GM18526 (cell line): Measurements from ENCODE around the gene OTOP2.

Experiments
- POLR2A ChIP-seq: IDR thresholded peaks from 3 replicates; pipeline ENCODE4 v1.6.1; 2011; ENCODE audit not compliant: insufficient read length; ENCODE audit errors: extremely low read depth

The OTOP2 gene

DNA sequence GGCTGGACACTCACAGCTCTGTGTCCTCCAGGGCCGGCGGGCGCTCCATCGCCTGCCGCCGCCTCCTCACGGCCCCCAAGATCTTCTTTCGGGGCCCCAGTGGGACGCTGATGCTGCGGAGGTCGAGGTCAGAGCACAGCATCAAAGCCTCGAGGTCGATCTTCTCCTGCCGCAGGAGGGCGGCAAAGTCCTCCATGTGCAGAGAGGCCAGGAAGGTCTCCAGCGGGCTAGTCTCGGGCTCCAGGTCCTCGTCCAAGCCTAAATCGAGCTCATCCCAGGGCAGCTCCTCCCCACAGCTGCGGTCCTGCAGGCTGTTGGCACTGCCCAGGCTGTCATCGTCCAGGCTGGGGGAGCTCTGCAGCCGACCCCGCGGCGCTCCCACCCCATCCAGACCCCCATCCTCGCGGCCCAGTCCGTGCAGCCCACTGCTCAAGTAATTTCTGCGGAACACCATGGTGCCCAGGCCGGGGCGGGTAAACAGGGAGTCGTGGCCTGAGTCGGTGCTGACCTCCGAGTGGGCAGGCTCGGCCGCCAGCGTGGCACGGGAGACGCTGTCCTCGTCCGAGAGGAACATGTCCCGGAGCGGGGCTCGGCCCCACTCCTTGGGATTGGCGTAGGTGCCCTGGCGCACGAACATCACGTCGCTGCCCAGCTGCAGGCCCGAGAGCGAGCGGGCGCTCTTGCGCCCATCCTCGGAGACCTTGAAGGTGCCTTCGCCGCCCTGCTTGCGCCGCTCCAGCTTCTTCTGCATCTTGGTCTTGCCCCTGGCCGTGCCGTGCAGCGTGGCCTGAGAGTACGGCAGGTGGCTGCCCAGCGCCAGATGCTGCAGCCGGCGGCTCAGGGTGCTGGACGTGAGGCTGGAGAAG, 4.4 kb upstream of the OTOP2 start:
- no peak for TF ChIP-seq POLR2A

DNA sequence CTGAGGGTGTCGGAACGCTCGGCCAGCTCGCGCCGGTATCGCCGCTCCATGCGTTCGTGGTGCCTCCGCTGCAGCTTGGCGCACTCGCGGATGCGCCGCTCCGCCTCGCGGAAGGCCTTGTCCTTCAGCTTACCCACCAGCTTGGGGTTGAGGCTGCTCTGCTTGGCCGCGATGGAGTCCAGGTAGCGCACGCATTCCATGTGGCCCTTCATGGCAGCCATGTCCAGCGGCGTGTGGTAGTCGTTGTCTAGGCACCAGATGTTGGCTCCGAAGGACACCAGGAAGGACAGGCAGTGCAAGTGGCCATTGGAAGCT, 3.8 kb upstream of the OTOP2 start:
- TF ChIP-seq POLR2A = no peak

DNA sequence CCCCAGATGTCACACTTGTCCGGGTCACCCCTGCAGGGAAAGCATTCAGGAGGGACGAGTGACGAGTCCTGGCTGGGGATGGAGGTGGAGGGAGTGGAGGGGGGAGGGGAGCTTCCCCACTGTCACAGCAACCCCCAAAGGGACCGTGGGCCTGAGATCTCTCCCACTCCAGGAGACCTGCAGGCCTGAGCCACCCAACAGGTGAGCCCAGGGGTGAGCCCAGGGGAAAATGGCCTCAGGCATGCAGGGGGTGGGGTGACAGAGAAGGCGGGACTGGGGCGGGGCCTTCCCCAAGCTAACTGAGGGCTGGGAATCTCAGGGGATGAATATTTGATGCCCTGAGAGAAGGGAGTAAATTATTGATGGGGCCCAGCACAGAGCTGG, 3.4 kb upstream of the OTOP2 start:
- TF ChIP-seq POLR2A = no peak

DNA sequence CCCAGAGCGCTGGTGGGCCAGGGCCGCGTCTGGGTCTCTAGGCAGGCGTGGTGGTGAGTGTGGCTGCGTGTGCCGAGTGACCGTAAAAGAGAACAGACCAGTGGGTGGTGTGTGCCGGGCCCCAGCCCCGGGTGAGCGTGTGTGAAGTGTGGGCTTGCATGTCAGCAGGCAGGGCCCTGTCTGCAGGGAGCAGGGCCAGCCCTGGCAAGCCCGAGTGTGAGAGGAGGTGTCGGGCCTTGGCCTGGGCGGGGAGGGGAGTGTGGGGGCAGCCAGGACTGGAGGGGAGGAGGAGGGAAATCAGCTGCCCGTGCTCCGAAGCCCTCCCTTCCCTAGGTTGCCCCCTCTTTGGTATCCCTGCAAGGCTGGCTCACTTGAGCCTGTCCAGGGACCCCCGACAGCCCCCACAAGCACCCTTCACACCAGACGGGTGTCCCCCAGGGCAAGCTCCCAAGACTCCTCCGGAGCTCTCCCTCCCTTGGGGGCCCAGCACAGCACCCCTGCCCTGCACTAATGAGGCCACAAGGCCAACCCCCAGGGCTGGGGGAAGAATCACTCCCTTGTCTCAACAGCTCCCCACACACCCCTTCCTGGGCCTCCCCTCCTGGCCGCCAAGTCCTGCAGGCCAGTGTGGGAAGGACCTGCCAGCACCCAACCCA, 2.9 kb upstream of the OTOP2 start:
- no peak for TF ChIP-seq POLR2A

DNA sequence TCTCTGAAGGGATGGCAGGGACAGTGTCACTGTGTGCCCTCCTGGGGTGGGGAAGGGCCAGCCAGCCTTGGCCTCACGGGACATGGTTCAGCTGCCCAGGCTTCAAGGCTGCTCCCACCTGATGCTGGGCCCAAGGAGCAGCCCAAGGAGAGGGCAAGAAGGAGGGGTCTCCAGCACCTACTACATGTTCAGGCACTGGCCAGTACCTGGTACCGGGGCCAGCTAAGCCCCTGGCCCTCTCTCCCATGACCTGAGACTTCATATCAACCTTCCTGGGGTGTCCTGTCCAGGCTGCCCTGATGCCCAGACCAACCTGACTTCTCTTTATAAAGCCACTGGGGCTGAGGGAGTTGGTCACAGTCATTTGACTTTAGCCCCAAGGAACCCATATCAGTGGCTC, 2.3 kb upstream of the OTOP2 start:
- TF ChIP-seq POLR2A = no peak

DNA sequence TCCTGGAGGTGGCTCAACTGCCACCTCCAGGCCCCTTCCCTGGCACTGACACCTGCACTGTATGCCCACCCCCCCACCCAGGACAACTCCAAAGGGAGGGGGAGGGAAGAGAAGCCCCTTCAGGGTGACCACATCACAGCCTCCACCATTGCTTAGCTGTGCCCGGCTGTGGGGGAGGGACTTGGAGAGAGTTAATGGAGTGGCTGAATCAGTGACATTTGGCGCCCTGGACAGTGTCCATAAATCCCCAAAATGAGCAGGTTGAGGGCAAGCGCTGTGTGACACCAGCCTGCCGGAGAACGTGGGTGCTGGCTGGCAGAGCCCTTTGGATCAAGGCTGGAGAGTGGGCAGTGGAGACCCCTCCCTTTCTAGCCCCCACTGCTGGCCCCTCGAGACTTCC, 1.9 kb upstream of the OTOP2 start:
- no peak for TF ChIP-seq POLR2A

DNA sequence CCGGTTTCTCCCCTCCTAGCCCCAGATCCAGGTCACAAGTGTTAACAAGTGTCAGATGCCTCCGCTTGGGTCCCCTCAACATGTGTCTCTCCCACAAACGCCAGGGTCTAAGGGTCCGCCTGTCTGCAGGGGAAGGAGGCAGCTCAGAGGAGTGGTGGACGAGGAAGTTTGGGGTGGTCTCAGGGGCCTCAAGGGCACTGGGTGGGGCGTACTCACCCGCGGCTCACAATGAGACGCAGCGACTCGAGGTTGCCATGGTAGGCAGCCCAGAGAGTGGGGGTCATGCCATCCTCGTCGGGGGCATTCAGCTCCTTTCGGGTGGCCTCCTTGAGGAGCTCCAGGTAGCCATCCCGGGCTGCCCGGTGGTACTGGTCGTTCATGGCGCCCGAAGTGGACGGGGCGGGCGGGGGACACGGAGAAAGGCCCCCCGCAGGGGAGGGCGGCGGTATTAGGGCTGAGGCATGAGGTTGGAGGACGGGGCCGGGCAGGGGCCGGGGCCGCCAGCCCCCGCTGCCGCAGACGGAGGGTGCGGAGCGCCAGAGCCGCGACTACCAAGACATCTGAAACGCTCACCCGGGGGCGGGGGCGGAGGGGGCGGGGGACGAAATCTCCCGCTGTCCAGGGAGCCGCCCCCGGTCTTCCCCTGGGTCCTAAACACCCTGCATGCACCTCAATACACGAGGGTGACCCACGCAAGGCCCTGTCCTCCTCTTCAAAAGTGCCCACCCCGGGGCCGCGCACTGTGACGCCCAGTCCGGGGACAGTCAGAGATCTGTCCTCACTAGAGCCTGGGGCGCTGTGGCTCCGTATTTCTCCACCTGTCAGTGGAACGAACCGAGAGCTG, 1.2 kb upstream of the OTOP2 start, which contains the start of gene USH1G:
Gene USH1G (minus strand): TSS at position 562 of the 844 bp plus-strand sequence. CDS start 182 bp downstream, at position 380.
- no peak for TF ChIP-seq POLR2A

DNA sequence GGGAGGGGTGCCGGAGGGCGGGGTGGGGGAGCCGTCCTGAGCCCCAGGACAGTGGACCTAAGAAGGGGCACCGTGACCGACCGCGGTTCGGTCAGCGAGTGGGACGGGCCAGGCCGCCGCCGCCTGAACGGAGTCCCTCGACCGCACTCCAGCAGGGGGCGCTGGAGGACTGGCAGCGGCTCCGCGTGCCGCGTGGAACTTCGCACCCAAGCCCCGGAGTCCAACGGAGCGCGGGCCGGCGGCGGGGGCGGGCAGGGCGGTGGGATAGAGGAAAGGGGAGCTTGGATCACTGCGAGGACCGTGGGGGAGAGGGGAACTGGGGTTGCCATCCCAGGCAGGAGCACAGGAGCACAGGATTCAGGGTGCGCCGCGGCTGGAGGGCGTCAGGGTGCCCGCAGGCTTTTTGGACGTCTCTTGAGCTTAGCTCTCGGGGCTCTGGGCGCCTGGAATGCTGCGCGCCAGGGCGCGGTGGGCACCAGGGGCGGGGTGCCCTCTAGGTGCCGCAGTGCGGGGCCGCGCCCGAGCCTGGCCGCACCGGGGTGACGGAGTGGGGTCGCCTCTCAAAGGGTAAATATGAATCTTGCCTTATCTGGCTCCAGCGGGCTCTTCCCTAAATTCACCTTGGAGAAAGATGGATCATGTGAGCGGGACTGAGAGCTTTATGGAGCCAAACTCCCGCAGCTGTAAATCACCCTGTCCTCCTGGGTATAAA, 379 bp upstream of the OTOP2 start:
- TF ChIP-seq POLR2A = no peak

DNA sequence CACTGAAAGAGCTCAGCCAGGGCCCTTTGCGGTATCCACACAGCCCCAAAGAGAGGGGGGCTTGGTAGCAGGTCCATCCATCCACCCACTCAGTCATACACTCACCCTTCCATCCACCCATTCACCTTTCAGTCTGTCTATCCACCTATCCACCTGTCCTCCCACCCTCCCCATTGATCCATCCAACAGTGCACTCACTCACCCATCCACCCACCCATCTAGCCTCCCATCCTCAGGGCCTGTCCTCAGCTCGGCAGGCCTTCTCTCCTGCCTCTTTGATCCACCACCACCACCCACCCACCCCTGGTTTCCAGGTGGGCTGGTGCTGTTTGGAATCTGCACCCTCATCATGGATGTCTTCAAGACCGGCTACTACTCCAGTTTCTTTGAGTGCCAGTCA, 1.2 kb downstream of the OTOP2 start:
- no peak for TF ChIP-seq POLR2A

DNA sequence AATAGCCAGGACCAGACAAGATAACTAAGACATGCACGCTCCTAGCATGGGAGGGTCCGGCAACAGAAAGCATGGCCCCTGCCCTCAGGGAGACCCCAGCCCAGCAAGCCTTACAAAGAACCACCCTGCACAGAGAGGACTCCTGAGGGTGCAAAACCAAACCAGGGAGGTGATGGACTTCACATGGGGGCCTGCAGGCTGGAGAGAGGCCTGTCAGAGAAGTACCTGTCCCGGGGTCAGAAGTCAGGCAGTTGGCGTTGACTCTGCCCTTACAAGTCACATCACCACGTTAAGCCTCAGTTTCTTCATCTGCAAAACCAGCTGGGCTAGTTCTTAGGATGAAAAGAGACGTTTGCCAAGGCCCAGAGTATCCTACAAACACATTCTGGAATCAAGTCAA, 4.7 kb downstream of the OTOP2 start:
- TF ChIP-seq POLR2A = no peak

DNA sequence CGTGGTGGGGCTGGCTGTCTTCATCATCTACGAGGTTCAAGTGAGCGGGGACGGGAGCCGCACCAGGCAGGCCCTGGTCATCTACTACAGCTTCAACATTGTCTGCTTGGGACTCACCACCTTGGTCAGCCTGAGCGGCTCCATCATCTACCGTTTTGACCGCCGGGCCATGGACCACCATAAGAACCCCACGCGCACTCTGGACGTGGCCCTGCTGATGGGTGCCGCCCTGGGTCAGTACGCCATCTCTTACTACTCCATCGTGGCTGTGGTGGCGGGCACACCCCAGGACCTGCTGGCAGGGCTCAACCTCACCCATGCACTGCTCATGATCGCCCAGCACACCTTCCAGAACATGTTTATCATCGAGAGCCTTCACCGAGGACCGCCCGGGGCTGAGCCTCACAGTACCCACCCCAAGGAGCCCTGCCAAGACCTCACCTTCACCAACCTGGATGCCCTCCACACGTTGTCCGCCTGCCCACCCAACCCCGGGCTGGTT, 6.5 kb downstream of the OTOP2 start:
- no peak for TF ChIP-seq POLR2A

DNA sequence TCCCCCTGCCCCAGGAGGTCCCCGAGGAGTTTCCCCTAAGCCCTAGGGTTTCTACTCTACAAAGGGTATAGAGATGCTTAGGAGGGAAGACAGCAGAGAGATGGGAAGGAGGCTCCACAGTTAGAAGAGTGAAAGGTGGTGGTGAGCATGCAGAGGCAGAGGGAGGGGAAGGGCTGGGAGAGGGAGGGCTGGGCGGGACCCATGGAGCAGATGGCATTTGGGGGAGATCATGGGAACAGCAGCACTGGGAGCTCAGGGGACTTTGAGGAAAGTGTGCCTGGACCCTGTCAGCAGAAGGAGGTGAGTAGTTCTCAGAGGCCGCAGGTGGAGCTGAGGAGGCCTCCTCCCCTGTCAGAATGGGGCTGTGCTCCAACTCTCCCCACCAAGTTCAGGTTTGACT, 11.0 kb downstream of the OTOP2 start:
- TF ChIP-seq POLR2A = no peak

DNA sequence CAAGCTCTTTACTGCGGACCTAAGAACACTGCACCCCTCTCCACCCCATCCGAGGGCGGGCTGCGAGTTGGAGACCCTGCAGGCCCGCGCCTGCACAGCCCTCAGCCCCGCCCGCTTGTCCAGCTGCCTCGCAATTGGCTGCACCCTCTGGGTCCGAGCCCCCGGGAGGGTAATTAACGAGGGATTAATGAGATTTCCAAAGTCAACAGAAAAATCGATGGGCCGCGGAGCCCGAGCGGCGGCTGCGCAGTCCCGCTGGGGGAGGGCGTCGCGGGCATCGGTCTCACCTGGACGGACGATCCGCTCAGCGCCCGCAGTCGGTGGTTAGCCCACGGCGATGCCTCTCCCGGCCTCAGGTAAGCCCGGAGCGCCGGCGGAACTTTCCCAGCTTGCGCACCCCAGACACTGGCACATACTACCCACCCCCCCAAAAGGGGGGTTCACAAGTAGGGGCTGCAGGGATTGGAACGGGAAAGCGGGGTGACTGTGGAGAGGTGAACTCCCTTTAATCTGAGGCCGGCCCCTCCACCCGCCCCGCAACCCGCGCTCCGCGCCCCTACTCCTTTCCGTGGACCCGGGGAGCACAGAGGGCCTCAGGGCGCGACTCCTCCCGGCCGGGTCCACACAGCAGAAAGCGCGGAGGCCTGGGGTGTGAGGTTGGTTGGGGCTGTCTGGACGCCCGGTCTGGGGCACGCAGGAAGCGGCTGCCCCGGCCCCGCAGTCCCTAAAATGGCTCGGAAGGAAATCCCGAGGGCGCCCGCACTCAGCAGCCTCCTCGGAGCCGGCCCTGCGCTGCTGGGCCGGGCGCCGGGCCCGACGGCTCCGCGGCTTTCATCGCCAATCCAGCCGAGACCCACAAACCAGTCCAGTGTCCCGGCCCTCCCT, 11.8 kb downstream of the OTOP2 start, which contains the start of gene OTOP3:
Gene OTOP3 (plus strand): TSS at position 314 of the 885 bp plus-strand sequence. CDS start 24 bp downstream, at position 338.
- TF ChIP-seq POLR2A = no peak

DNA sequence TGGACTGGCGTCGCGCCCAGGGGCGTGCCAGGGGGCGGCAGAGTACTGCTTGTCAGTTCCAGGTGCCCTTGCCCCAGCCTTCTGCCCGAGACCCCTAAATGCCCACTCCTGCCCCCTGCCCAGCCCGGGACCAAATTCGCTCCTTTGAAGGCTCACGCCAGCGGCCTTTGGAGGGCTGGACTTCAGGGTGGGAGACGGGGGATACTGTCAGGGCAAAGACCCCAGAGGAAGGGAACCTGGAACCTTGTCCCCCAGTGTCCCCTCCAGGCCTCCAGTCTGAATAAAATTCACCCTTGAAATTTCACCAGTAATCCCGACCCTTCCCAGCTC, 12.4 kb downstream of the OTOP2 start:
- TF ChIP-seq POLR2A = no peak
